HG03571 (cell line): ENCODE measurements around the gene NAB1.

Experiments
- ATAC-seq: cut with Tn5 transposase; IDR thresholded peaks from one replicate; pipeline ENCODE4 v1.9.1; 2021; ENCODE audit not compliant: unreplicated experiment

Gene NAB1

DNA sequence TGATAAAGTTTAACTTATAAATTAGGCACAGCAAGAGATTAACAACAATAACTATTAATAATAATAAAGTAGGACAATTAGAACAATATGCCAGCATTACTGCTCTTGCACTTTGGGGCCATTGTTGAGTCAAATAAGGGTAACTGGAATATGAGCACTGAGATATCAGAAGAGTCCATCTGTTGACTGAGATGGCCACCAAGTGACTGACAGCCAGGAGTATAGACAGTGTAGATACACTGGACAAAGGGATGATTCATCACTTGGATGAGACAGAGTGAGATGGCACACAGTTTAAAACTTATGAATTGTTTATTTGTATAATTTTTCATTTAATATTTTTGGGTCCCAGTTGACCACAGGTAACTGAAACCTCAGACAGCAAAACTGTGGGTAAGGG, 20.0 kb downstream of the NAB1 start:
- no peak for ATAC-seq

DNA sequence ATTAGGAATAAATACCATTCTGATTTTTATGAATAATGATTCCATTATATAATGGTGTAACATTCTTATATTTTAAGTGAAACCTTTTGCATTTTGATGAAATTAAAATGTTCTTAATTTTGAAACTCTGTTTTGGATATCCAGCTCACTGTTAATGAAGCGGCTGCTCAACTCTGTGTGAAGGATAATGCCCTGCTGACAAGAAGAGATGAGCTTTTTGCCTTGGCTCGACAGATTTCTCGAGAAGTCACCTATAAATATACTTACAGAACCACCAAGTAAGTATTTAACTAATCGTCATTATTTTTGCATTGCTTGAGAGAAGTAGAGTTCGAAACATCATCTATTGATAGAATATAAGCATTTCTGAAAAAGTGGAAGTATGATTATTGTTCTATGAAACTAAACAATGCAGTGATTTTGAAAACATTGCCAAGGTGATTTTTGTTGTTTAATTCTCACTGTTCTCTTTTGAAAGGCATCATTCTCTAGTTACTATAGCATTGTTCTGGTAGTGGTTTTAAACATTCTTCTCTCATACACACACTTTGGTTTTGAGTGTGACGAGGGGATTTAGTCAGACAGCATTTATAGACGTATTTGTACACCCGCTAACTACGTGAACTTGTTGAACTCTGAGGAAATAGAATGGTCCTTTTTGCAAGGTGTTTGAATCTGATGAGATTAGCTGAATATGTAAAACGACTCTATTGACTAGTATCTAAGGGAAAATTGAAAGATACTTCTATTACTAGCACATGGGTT, 21.5 kb downstream of the NAB1 start:
- no peak for ATAC-seq

GRCh38 chr2:190674966-190675650, 26.2 kb downstream of the NAB1 start:
- ATAC-seq = peak; percentile 54

- no peak for ATAC-seq
These were observed 28.4 kb downstream of the NAB1 start for GRCh38 chr2:190677255-190677654.

GRCh38 chr2:190678444-190679162, 29.7 kb downstream of the NAB1 start:
- ATAC-seq = peak; percentile 64

- no peak for ATAC-seq
These were observed 30.5 kb downstream of the NAB1 start for GRCh38 chr2:190679391-190679790.

DNA sequence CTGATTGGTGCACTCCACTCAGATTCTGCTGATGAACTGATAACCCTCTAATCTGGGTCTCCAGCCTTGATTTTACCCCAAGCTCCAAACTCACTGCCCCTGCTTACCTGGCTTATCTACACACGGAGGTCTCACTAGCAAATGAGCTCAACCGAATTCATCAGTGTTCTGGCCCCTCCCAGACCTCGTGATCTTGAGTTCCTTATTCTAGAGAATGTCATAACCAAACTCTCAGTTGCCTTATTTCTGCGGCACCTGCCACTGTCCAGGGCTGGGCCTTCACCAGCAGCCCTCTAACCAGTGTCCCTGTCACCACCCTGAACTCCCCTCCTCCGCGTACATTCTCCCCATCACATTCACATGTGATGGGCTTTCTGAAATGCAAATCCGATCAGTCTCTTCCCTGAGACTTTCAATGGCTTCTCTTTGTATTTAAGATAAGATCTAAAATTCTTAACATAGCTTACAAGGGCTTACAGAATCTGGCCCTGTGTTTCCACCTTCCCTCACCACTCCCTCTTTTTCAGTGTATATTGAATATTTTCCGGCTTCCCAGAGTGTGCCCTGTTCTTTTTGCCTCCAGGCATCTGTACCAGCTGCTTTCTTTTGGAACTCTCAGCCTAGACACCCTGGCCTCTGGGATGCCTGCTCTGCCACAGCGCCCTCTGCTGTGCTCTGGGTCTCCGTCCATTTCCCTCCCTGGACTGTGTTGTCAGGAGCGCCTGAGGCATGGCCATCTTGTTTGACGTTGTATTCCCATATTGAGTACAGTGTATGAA, 31.1 kb downstream of the NAB1 start:
- peak; percentile 42 for ATAC-seq

- no peak for ATAC-seq
These were observed 33.3 kb downstream of the NAB1 start for GRCh38 chr2:190682168-190682567.

- ATAC-seq = no peak
These were observed 34.9 kb downstream of the NAB1 start for GRCh38 chr2:190683802-190684201.

DNA sequence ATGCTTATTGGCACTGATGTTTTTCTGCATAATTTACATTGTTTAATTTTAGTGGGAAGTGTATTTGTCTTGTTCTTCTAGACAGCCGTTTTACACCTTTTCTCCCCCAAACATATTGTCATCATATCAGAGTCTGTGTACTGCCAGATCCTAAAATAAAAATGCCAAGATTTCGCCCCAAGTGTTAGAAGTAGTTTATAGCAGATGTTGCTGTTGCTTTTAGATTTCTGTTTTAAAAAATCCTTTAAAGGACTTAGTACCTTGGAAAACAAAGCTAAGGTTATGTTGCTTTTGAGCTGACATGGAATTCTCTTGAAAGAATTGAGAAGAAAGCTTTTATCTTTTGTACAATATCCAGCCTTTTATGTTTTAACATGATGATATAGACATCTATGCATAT, 36.0 kb downstream of the NAB1 start:
- ATAC-seq = no peak

DNA sequence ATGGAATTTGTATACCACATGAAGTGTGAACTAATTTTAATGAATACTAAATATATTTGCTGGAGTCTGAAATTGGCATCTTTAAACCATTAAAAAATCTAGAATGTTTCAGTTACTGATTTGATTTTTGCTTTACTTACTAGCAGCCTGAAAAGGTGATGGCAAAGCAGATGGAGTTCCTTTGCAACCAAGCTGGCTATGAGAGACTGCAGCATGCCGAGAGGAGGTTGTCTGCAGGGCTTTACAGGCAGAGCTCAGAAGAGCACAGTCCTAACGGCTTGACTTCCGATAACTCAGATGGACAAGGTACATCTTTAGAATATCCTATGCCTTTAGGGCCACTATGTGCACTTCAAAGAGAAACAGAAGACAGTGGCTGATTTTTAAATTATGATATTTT, 36.5 kb downstream of the NAB1 start:
- no peak for ATAC-seq

DNA sequence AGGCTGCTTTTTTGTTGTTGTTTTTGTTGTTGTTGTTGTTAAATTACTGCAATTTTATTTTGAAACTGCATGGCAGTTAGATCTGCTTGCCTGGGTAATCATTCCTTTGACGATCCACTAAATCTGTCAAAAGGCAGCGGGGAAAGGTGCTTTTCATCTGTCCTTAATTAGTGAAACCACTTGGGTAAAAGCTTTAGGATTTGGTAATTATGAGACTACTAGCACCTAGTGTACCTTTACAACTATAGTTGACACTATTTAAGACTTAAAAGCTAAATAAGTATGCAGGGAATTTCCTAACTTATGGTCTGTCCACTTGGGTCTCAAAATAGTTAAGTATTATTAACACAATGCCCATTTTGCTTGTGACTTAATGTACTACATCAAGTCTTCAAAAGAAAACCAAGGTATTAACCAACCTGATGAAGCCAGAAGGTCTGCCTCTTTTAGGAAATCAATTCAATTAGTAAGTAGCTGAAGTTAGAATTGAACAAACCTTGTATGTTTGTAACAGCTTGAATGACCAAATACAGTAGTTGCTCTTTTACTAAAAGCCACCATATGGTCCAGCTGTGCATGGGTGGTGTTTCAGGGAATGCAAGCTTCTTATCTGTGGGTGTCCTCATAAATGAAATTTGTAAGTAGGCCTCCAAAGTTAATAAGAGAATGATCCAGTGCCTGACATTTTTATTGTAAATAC, 44.8 kb downstream of the NAB1 start:
- no peak for ATAC-seq

DNA sequence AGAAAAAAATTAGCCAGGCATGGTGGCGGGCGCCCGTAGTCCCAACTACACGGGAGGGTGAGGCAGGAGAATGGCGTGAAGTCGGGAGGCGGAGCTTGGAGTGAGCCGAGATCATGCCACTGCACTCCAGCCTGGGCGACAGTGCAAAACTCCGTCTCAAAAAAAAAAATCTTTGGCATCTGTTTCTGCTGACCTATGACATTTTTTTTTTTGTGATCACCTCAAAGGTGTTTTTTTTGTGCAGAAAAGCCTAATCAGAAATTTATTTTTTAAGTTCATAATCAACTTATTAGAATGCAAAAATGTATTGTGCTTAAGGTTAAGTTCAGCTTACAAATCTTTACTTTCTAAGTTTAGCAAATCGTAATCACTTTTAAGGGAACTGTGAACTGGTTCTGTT, 45.6 kb downstream of the NAB1 start:
- ATAC-seq = no peak

- no peak for ATAC-seq
These were observed 46.9 kb downstream of the NAB1 start for GRCh38 chr2:190695739-190696138.

GRCh38 chr2:190696792-190697398, 48.0 kb downstream of the NAB1 start:
- ATAC-seq = no peak

DNA sequence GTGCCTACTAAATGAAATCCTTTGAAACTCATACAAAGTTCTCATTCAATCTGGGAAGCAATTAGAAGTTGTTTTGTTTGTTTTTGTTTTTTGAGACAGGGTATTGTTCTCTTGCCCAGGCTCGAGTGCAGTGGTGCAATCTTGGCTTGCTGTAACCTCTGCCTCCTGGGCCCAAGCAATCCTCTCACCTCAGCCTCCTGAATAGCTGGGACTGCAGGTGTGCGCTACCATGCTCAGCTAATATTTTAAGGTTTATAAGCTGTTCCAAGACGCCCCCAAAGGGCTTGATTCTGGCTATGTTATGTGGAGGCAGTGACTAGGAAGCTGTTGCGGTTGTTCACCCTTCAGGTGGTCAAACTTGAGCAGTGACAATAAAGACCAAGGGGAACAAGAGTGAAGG, 48.5 kb downstream of the NAB1 start:
- ATAC-seq = no peak

- no peak for ATAC-seq
These were observed 50.0 kb downstream of the NAB1 start for GRCh38 chr2:190698895-190699294.

- ATAC-seq = no peak
These were observed 52.7 kb downstream of the NAB1 start for GRCh38 chr2:190701586-190701985.

DNA sequence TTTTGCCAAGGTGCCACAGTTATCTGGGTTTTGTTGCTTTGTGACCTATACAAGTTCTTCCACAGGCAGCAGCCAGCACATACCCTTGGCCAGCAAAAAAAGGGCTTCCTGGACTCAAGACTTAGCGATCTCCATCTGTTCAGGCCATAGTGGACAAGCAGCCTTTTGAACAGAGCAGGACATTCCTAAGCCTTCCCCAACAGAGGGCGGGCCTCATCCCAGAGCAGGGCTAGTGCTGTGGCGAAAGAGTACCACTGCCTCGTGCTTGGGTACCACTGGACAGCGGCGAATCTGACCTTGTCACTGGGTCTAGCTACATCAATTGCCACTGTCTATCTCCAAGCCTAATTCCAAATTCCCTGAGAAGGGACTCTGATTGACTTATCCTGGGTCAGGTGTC, 56.4 kb downstream of the NAB1 start:
- no peak for ATAC-seq

- ATAC-seq = no peak
These were observed 58.8 kb downstream of the NAB1 start for GRCh38 chr2:190707726-190708125.
